SJCRH30 (cell line): ENCODE results near the gene MAB21L3. TPM values are rescaled to one million over a fixed set of nuclear protein-coding genes. Genes with fewer than 3 reads are reported as not detected.

Source experiments
- DNase-seq, 2 experiments: peaks; one replicate each; pipeline ENCODE4 v3.0.0-alpha.2; 2015 to 2020
- H3K27ac ChIP-seq: fragments of 250-450 bp; sonication (Bioruptor Pico); 2 replicates; pipeline ENCODE4 v1.5.1; 2020; ENCODE audit warnings: mild to moderate bottlenecking, moderate library complexity
- H3K27me3 ChIP-seq: fragments of 250-450 bp; sonication (Bioruptor Pico); 2 replicates; pipeline ENCODE4 v1.5.1; 2020; ENCODE audit warnings: mild to moderate bottlenecking, moderate library complexity
- H3K36me3 ChIP-seq: fragments of 250-450 bp; sonication (Bioruptor Pico); 2 replicates; pipeline ENCODE4 v1.5.1; 2020; ENCODE audit warnings: mild to moderate bottlenecking, moderate library complexity
- H3K4me1 ChIP-seq: fragments of 250-450 bp; sonication (Bioruptor Pico); 2 replicates; pipeline ENCODE4 v1.5.1; 2020; ENCODE audit warnings: mild to moderate bottlenecking, moderate library complexity
- H3K4me3 ChIP-seq: fragments of 250-450 bp; sonication (Bioruptor Pico); 2 replicates; pipeline ENCODE4 v1.5.1; 2020; ENCODE audit warnings: mild to moderate bottlenecking, moderate library complexity
- H3K9me3 ChIP-seq: fragments of 250-450 bp; sonication (Bioruptor Pico); replicated peaks from 2 replicates; pipeline ENCODE4 v1.5.1; 2020; ENCODE audit warnings: mild to moderate bottlenecking, moderate library complexity
- total RNA-seq: library from RNA; depleted of rRNA; stranded (reverse); fragments of >200 nt; shearing (Covaris generic); gene quantifications from 2 replicates; pipeline ENCODE4 v1.2.3, GENCODE V29; 2014

The MAB21L3 gene
- total RNA-seq, 1 experiment from 2014 or later: 0.95 TPM

GRCh38 chr1:116122955-116123757, 12.0 kb downstream of the MAB21L3 start:
- no peaks in the 10 kb centered on the region for H3K9me3 ChIP-seq
- H3K27ac ChIP-seq: no peak overlapping the region

GRCh38 chr1:116123837-116124533, 12.8 kb downstream of the MAB21L3 start:
- DNase-seq: no peak
- Histone ChIP-seq H3K27ac (no peak overlapping the region), H3K4me3 (no peak overlapping the region), H3K36me3 (no peaks in the 10 kb centered on the region), H3K27me3 (no peaks in the 10 kb centered on the region), H3K9me3 (no peaks in the 10 kb centered on the region), H3K4me1 (no peaks in the 10 kb centered on the region)

More at GRCh38 chr1:116122955-116123757, 12.0 kb downstream of the MAB21L3 start:
- Histone ChIP-seq H3K27me3 (no peaks in the 10 kb centered on the region), H3K4me1 (no peaks in the 10 kb centered on the region), H3K36me3 (no peaks in the 10 kb centered on the region), H3K4me3 (no peak overlapping the region)
- peak; percentile 11 to 16 for DNase-seq

DNA sequence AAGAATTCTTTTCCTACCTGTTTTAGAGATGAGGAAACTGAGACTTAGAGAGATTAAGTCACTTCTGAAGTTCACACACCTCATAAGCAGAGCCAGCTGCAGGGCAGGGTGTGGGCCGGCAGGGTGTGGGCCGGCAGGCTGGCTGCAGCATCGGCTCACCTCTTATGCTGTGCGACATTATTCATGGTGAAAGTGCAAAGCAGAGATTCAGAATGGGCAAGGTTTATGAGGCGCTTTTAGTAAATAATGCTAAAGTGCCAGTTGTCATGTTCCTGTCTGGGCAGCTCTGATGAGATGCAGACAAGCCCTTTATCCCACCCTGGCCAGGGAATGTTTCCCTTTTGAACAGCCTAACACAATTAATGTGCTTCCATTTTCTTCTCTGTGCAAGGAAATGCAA, 14.6 kb downstream of the MAB21L3 start:
- DNase-seq: no peak
- Histone ChIP-seq H3K9me3 (no peaks in the 10 kb centered on the region), H3K27me3 (no peaks in the 10 kb centered on the region), H3K36me3 (no peaks in the 10 kb centered on the region), H3K4me1 (no peaks in the 10 kb centered on the region), H3K4me3 (no peak overlapping the region), H3K27ac (no peak overlapping the region)

- no peak for DNase-seq
- Histone ChIP-seq H3K4me1 (no peaks in the 10 kb centered on the region), H3K36me3 (no peaks in the 10 kb centered on the region), H3K9me3 (no peaks in the 10 kb centered on the region), H3K27ac (no peak overlapping the region), H3K4me3 (no peak overlapping the region), H3K27me3 (no peaks in the 10 kb centered on the region)
Observed at GRCh38 chr1:116126281-116126680, 15.1 kb downstream of the MAB21L3 start.

GRCh38 chr1:116127123-116127847, 16.1 kb downstream of the MAB21L3 start:
- Histone ChIP-seq H3K36me3 (no peaks in the 10 kb centered on the region), H3K9me3 (no peaks in the 10 kb centered on the region), H3K4me1 (no peaks in the 10 kb centered on the region), H3K27ac (no peak overlapping the region), H3K4me3 (no peak overlapping the region), H3K27me3 (no peaks in the 10 kb centered on the region)
- no peak for DNase-seq

- no peak for DNase-seq
- Histone ChIP-seq H3K27ac (no peak overlapping the region), H3K9me3 (no peaks in the 10 kb centered on the region)
Observed at GRCh38 chr1:116127848-116128540, 16.8 kb downstream of the MAB21L3 start.

DNA sequence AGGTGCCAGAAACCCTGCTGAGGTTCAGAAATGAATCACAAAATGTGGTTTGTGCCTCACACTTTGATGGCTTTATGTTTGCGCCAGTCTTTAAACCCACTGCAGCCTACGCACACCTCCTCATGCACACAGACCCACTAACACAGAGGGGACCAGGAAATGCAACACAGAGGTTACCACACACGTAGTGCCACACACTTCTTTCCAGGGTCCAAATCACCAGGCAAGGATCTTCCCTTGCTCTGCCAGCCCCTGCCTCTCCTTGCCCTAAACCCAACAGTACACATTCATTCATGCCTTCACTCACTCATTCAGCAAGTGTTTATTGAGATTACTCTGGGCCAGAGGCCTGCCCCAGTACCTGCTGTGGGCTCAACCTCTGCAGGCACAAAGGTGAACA, 17.5 kb downstream of the MAB21L3 start:
- Histone ChIP-seq H3K27me3 (no peaks in the 10 kb centered on the region), H3K4me1 (no peaks in the 10 kb centered on the region)

More at GRCh38 chr1:116127848-116128540, 16.8 kb downstream of the MAB21L3 start:
- Histone ChIP-seq H3K36me3 (no peaks in the 10 kb centered on the region), H3K27me3 (no peaks in the 10 kb centered on the region), H3K4me3 (no peak overlapping the region), H3K4me1 (no peaks in the 10 kb centered on the region)

DNA sequence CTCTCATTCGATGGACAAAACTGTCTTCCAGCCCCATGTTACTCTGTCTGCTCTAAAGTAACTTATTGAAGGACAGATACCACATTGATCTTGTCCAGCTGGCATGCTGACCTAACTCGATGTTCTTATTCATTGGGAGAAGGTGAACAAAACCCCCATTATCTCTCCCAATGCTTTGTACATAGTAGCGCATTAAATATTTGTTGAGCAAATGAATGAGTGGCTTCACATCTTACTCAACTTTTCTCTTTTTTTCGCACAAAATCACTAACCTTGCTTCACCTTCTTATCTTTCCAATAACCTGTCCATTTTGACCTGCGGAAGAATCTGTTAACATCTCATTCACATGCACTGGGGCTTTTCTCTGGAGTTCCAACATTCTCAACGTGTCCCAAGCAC, 18.3 kb downstream of the MAB21L3 start:
- Histone ChIP-seq H3K9me3 (no peaks in the 10 kb centered on the region), H3K4me1 (no peaks in the 10 kb centered on the region), H3K27ac (no peak overlapping the region), H3K36me3 (no peaks in the 10 kb centered on the region), H3K27me3 (no peaks in the 10 kb centered on the region), H3K4me3 (no peak overlapping the region)
- DNase-seq: no peak

More for the DNA sequence above, 17.5 kb downstream of the MAB21L3 start:
- Histone ChIP-seq H3K9me3 (no peaks in the 10 kb centered on the region), H3K4me3 (no peak overlapping the region), H3K36me3 (no peaks in the 10 kb centered on the region), H3K27ac (no peak overlapping the region)
- no peak for DNase-seq

DNA sequence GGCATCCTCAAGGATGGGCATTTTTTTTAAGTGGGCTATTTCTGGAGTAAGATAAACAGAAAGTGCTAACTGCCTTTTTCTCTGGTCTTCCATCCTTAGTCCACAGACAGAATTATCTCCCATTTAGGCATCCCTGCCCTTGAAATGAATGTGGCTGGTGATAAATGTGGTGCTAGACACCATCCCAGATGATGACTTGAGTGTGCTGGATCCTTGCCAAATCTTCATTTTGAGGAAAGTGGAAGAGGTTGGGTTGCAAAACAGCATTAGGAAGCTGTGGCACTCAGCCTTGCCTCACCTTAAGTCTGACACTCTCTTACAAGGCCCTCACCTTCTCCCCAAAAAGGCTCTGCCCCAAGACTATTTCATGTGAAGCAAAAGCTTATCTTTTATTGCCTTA, 19.2 kb downstream of the MAB21L3 start:
- no peak for DNase-seq
- Histone ChIP-seq H3K27ac (no peak overlapping the region), H3K27me3 (no peaks in the 10 kb centered on the region), H3K4me3 (no peak overlapping the region), H3K4me1 (no peaks in the 10 kb centered on the region), H3K36me3 (no peaks in the 10 kb centered on the region), H3K9me3 (no peaks in the 10 kb centered on the region)

DNA sequence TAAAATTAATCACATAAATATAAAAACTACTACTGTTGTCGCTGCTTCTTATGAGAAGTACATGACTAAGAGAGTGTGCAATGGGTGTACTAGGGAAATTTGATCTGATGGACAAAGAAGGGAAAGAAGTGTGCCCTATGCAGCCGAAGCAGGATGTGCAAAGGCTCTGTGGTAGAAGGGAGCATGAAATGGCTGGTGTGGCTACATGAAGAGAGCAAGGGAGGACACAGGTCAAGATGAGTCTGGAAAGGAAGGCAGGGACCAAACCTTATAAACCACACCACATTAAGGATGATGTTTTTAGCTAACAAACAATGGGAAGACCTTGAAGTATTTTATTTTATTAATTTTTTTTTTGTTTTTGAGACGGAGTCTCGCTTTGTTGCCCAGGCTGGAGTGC, 20.0 kb downstream of the MAB21L3 start:
- no peaks in the 10 kb centered on the region for H3K9me3 ChIP-seq
- H3K27me3 ChIP-seq: no peaks in the 10 kb centered on the region
- H3K4me3 ChIP-seq: no peak overlapping the region
- no peak overlapping the region for H3K27ac ChIP-seq
- H3K4me1 ChIP-seq: no peaks in the 10 kb centered on the region
- no peak for DNase-seq
- H3K36me3 ChIP-seq: no peaks in the 10 kb centered on the region

- Histone ChIP-seq H3K27me3 (no peaks in the 10 kb centered on the region), H3K4me1 (no peaks in the 10 kb centered on the region), H3K9me3 (no peaks in the 10 kb centered on the region), H3K27ac (no peak overlapping the region), H3K4me3 (no peak overlapping the region), H3K36me3 (no peaks in the 10 kb centered on the region)
- DNase-seq: no peak
Observed at GRCh38 chr1:116131866-116132605, 20.8 kb downstream of the MAB21L3 start.

- no peaks in the 10 kb centered on the region for H3K36me3 ChIP-seq
- H3K4me3 ChIP-seq: no peak overlapping the region
- no peak overlapping the region for H3K27ac ChIP-seq
- H3K27me3 ChIP-seq: no peaks in the 10 kb centered on the region
- no peak for DNase-seq
- no peaks in the 10 kb centered on the region for H3K9me3 ChIP-seq
- no peaks in the 10 kb centered on the region for H3K4me1 ChIP-seq
Observed at GRCh38 chr1:116133696-116134475, 22.7 kb downstream of the MAB21L3 start.

DNA sequence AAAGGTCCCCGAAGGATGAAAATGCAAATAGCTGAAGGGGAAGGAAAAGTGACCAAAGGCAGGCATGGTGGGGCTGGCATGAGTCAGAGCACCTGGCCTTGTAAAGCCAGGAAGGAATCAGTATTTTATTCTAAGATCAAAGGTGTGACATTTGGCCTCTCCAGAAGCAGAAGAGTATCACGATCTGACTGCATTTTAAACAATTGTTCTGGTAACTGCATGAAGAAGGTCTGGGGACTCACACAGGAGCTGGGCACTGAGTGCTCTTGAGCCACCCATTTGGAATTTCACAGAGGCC, 23.2 kb downstream of the MAB21L3 start:
- no peak overlapping the region for H3K4me3 ChIP-seq
- H3K9me3 ChIP-seq: no peaks in the 10 kb centered on the region
- no peaks in the 10 kb centered on the region for H3K4me1 ChIP-seq
- no peak overlapping the region for H3K27ac ChIP-seq
- H3K36me3 ChIP-seq: no peaks in the 10 kb centered on the region
- H3K27me3 ChIP-seq: no peaks in the 10 kb centered on the region
- DNase-seq: no peak
